Endometrial microvascular endothelial cells (primary cell): Measurements from ENCODE around the gene MAML3. TPM values are rescaled to one million over a fixed set of nuclear protein-coding genes. Genes with fewer than 3 reads are reported as not detected.
"Not testable (repeated sequence)": the region's sequence is repeated elsewhere in the genome, so short reads cannot be mapped to it uniquely, and the experiment has no call there.

ENCODE experiments used
- in situ Hi-C: cut with HindIII; loops from 2 replicates; pipeline ENCODE4 v1.10.0; 2017; ENCODE audit warnings: low sequenced_read_pairs, low pct_unique_long_range_greater_than_20kb; ENCODE audit errors: inconsistent ontology term
- total RNA-seq: library from RNA; depleted of rRNA; stranded (reverse); fragments of >200 nt; gene quantifications from one replicate; pipeline ENCODE4 v1.2.3, GENCODE V29; 2015; ENCODE audit errors: inconsistent ontology term

MAML3 gene
- total RNA-seq, 1 donor from 2014 or later = 9.7 TPM

DNA sequence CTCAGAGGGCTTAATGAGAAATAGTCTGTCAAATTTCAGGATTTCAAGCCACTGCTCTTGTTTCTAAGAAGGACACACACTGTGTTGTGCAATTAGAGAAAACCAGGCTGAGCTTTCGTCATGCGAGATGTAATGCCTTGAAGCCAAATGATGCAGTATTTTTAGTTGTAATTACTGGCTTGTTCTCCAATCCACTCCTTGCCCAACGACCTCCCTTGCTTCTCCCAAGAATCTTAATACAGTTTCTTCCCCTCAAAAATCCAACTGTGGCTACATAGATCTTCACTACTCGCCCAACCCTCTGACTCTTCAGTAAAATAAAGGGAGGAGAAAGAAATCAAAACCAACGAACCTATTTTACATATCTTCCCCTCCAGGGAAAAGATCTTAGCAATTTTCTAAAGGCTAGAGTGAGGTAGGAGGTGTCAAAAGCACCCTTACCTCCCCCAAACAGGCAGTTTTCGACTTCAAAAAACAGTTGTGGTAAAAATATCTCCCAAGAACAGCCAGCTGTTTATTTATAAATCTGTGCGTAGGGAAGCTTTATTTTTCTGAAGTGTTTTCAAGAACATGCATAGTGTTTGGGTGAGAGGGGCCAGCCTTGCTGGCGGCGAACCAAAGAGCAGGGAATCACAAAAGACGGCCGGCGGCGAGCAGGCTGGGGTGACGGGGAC, 419.6 kb downstream of the MAML3 start:
- in situ Hi-C loops = no loop called here

DNA sequence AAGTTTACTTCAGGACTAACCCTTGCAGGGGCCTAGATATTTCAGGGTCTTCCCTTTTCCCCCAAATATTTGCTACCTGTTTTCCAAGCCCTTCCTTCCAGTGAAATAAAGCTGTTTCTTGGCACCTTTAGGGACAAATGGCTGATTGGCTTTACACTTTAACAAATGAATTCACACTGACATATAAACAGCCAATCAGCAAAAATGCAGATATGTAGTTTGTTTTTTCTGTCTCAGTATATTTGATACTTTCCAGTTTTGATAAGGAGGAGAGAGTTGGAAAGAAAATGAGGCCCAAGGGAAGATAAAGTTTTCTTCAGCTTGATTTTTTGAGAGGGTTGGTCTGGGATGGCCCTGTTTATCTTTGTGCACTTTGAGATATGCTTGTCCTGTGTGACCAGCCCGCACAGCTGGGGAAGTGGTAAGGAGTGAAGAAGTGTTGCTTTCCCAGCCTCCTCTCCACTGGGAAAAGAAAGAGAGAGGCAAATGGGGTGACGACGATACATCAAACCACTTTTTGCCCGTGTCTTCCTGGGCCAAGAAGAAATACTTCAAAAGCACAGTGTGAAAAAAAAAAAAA, 420.9 kb downstream of the MAML3 start:
- in situ Hi-C loops = no loop called here

GRCh38 chr4:139728840-139729239, 425.1 kb downstream of the MAML3 start:
- in situ Hi-C loops = no loop called here

- in situ Hi-C loops = no loop called here
Observed at GRCh38 chr4:139728146-139728545, 425.8 kb downstream of the MAML3 start.

GRCh38 chr4:139726615-139727014, 427.4 kb downstream of the MAML3 start:
- in situ Hi-C loops = no loop called here

DNA sequence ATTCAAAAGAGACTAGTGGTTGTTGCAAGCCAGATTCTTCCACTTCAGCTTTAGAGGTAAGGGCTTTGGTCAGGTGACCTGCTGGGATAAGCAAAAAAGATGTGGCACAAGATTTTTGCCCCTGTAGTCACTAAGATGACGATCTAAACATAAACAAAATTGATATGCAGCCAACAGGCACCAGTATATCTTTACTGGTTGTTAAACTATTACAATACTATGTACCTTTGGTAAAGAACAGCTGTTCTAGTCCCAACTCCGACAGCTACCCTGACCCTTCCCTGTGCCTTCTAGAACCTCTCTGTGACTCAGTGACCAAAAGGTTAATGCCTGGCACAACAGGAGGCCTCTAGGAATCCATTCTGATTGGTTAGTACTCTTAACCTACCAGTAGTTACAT, 428.7 kb downstream of the MAML3 start:
- in situ Hi-C loops = no loop called here

- in situ Hi-C loops = no loop called here
Observed at GRCh38 chr4:139721789-139722188, 432.2 kb downstream of the MAML3 start.

- in situ Hi-C loops = no loop called here
Observed at GRCh38 chr4:139720806-139721205, 433.2 kb downstream of the MAML3 start.

DNA sequence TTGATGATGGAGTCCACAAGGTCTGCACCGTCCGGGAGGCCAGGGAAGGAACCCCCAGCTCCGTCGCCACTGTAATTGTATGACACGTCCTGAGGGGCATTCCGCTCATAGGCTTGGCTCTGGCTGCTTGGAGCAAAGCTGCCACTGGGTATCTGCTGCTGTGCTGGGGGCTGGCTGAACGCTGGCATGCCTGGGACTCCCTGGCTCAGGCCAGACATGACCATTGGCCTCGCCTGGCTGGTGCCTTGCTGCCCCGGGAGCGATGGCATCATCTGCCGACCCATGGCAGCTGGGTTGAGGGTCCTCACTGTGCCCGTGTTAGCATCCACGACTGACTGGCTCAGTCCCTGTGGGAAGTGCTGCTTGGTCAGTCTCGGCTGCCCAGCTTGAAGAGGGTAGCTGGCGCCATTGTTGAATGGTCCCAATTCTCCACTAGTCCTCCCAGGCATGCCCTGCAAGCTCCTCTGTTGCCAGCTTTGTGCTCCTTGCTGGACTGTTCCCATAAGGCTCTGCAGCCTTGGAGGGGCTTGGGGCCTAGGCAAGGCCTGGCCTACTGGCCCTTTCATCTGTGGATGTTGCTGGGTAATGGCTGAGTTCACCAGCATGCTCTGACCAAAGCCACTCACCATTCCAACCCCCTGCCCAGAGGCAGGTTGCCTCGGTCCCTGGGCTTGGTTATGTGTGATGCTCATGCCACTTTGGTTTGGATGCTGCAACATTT, 434.4 kb downstream of the MAML3 start:
- in situ Hi-C loops = no loop called here

DNA sequence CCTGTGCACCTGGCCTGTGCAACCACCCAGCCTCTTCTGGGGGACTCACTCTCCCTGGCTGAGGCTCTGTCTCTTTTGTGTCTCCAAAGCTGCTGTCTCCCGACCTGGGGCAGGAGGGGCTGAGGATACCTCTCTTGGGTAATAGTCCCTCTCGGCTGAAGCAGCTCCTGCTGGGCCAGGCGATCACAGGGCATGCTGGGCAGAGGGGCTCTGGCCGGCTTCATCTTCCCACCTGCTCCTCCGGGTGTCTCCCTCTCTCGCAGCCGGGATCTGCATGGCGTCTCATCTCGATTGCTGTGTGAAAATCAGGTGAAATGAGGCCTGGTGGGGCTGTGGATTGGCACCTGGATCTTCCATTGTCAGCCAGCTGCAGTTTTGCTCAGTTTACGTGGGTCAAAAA, 435.2 kb downstream of the MAML3 start:
- in situ Hi-C loops = no loop called here

DNA sequence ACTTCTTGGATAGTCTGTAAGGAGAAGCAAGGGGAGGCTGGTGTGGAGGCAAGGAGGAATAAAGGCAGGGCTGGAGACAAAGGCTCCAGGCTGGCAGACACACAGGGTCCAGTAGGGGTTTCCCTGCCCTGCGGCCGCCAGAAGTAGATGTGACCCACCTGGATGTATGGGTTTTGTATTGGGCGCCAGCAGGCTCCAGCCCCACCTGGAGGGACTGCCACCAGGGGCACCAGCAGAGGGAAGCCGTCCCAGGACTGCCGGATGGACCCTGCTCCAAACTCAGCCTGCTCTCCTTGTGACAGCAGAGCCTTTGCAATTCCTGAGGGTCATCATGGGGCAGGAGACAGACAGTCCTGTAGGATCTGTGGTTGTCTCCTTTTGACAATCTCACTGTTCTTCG, 435.6 kb downstream of the MAML3 start:
- in situ Hi-C loops = no loop called here

GRCh38 chr4:139715746-139716391, 438.1 kb downstream of the MAML3 start:
- in situ Hi-C loops = no loop called here

- in situ Hi-C loops = no loop called here
Observed at GRCh38 chr4:139712882-139713281, 441.1 kb downstream of the MAML3 start.

- in situ Hi-C loops = no loop called here
Observed at GRCh38 chr4:139711461-139711860, 442.5 kb downstream of the MAML3 start.

DNA sequence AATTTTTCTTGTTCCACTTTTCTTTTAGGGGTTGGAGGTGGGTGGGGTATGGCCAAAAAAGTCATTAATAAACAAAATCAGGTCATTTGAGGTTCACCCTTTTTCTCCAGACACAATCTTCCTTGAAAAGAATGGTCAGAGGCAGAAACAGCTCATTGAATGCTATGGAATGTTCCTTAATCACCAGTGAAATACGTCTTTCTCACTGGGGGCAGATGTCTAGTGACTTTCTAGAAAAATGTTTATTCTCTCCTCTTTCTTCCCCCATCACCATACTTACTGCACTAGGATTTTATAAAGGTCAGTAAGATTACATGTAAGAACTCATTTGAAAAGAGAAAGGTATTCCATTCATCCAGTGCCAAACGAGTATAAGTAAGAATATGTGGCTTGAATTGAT, 443.9 kb downstream of the MAML3 start:
- in situ Hi-C loops = no loop called here

DNA sequence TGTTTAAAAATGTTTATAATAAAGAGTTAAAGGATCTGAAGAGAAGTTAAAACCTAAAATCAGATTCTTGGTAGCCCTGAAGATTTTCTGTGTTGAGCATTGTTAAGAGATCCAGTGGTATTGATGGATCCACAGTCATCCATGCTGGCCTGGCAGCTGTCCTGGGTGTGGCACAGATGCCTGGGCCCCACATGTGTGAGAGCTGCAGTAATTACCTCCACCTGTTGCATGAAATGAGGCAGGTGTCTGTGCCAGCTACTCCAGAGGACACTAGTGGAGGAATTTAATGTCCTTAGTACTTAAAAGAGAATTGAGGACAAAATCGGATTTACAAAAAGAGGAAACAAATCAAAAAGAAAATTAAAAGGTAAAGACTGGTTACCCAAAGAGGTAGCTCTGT, 444.3 kb downstream of the MAML3 start:
- in situ Hi-C loops = no loop called here

DNA sequence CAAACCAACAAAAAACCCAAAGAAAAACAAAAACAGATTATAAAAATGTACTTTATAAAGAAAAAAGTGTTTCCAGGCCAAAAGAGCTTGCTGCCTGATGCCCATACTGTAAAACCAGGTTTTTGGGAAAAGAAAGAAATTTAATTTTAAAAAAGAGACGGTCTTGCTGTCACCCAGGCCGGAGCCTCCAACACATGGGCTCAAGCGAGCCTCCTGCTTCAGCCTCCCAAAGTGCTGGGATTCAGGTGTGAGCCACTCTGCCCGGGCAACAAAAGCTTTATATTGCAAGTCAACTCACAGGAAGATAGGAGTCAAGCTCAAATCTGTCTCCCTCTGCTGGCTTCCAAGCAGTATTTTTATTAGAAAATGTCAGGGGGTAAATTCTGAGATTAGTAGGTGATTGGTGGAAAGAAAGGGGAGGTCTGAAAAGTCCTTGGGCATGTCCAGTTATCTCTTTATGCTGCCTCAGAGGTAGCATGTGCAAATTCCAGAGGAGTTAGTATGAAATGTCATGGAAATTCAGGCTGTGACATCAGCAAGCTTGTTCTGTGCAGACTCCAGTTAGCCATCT, 449.0 kb downstream of the MAML3 start:
- in situ Hi-C loops = no loop called here

DNA sequence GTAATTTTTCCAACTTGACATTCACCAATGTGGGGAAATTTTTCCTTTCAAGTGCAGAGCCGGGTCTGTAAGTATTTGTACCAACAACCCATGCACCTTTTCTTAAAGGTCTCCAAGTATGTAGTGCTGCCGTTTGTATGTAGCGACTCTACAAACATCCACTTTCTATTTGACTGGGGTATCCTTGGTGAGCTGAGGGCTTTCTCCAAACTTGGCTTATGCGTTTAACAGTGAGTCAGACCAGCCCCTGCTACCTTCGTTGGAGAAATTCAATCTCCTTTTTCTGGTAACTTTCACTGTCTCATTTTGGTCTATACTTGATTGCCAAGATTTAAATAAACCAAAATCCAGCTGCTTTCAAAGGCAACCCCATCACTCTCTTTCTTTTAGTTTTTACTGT, 453.4 kb downstream of the MAML3 start:
- in situ Hi-C loops = no loop called here

GRCh38 chr4:139698167-139698925, 455.6 kb downstream of the MAML3 start:
- in situ Hi-C loops = not testable (repeated sequence)
